Fibroblast of the conjunctiva (primary cell): ENCODE measurements around the gene JAM3.

Experiments
- DNase-seq: peaks from one replicate; pipeline ENCODE4 v3.0.0-alpha.2; 2010; ENCODE audit warnings: low read depth

Gene JAM3

DNA sequence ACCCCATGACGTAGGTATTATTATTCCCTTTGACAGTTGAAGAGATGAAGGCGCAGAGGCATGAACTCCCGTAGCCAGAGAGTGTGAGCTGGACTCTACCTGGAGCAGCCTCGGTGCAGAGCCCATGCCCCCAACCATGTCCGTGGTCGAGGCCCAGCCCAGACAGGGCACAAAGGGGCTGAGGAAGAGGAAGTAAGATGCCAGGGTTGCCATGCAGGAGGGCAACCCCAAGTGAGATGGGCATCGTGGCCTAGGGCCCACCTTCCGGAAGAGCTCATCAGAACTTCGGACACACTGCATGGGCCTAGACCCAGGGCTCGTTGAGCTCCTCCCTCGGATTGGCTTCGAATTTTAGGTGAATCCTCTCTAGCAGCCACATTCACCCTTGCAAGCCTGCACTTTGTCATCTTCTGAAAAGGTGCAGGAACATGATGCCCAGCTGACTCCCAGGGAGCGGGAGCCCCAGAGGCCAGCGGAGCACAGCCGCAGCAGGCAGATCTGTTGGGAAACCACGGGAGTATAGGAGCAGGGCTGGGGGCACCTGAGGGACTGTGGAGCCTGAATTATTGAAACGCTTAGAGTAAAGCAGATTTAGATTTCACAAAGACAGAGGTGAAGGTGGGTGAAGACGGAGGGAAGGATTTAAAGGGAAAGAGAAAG lies 29.0 kb upstream of the JAM3 start:
- DNase-seq: no peak

DNA sequence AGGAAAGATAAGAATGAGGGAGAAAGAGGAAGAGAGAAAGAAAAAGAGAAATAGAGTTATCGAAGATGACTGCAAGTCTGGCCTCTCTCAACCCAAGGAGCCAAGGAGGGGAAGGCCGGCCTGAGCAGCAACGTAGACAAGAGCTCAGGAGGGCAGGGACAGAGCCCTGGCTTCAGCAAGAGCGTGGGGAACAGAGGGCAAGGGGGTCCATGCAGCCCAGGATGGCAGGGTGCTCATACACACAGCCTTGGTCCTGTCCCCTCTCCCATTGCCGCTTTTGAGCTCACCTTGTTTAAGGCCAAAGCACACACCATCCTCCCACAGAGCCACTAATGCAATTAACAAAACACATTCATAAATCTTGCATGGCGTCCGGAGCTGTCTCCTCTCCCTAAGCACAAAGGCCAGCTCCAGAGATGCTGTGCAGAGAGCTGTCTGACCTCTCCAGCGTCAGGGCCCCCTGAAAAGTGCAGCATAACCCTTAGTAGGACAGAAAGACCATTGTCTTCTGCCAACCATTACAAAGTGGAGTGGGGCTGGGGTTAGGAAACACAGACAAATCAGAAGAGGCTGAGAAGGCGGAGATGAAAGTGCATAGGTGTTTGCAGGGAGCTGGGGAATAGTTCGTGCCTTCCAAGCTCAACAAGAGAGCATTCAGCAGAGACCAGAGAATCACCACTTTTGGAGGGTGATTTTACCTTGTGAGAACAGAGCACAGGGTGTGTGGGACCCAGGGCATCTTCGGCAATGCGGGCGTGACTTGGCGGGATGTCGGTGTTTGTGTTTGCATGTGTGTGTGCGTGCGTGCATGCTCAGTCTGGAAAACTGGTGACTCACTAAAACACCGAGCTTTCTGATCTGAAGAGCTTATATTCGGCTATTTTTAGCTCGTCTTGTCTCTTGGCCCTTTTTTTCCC lies 28.2 kb upstream of the JAM3 start:
- DNase-seq: no peak

DNA sequence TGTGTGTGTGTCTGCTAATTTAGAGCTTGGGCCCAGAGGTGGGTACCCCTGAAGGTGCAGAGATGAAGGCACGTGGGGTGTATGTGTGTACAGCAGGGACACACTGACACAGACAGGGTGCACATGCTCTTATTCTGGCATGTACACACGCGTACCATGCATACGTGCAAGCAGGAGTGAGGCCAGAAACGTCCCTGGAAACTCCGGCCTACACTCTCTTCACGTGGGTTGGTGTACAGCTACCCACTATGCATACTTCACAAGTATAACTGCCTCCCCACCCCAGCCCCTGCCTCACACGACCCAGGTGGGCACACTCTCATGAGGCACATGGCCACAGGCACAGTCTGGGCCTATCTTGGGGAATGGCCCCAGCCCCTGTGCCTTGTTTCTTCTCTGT lies 27.5 kb upstream of the JAM3 start:
- no peak for DNase-seq

- no peak for DNase-seq
Measured at GRCh38 chr11:134041791-134042696, 26.8 kb upstream of the JAM3 start.

DNA sequence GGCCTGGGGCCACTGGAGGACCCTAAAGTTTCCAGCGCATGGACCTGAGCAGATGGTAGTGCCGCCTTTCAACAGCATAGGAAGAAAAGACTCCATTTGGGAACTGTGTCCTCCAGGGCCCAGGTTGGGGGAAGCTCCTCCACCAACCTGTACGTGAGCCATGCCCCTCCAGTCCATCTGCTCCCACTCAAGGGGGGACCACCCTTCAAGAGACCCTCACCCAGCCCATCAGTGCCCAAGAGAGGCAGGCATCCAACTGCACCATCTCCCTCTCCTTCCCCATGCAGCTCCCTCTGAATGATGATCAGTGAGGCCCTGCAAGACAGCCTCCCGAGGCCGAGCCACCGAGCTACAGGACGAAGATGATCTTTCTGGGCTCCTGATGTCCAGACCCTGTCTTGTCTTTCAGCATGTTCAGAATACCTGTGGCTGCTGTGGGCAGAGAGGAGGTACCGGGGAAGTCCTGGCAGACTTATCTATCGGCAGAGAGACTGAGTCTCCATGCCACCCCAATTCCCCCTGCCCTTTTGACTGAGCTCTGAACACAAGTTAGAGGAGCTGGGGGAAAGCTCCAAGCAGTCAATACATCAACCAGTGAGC lies 25.0 kb upstream of the JAM3 start:
- no peak for DNase-seq

DNA sequence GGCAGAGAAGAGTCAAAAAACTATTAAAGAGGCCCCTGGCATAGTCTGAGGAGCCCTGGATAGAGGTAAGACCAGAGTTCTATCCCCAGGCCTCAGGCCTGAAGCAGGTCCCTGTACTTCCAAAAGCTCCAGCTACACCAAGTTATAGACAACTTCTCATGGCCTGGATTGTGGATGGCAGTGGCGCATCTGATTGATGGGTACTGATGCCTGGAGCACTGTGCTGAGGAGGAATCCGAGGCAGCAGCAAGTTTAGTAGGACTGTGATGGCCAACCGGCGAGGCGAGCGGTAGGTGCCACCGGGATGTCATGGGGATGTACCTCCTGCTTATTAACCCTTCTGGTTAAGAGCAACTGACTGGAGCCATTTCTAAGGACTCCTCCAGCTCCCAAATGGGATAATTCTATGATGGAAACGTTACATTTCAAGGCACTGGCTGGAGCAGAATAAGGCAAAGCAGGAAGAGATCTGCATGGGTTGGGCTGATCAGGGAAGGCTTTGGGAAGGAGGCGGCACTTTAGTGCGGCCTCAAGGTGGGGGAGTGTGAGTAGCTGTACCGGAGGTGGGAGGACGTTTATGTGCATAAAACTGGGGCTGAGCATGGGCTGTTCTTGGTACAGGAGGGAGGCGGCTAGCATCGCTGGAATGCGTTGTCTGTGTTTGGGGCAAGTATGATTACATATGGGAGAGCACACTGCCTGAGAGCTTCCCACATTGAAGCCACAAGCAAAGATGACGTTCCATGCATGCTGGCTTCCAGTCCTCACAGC lies 24.2 kb upstream of the JAM3 start:
- no peak for DNase-seq

GRCh38 chr11:134045799-134046635 lies 22.9 kb upstream of the JAM3 start:
- no peak for DNase-seq

GRCh38 chr11:134046681-134047449 lies 22.0 kb upstream of the JAM3 start:
- DNase-seq: no peak

DNA sequence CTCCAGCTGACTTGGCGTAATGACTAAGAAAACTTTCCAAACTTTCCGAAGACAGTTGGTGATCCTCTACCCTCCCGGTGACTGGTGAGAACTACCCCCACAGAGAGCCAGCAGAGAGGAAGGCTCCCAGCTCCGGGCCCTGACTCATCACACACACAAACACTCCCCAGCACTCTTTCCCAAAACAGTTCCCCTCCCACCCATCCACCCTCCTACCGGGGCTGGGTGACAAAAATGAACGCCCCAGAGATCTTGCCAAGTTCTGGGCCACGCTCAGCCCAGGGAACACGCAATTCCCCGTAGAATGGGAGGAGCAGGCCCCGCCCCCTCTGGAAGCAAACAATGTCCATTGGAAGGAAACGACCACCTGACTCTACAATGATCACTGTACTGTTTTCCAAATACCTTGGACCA lies 21.3 kb upstream of the JAM3 start:
- DNase-seq: peak; percentile 52

- no peak for DNase-seq
Measured at GRCh38 chr11:134048028-134048427, 20.8 kb upstream of the JAM3 start.

GRCh38 chr11:134049303-134049702 lies 19.6 kb upstream of the JAM3 start:
- no peak for DNase-seq

GRCh38 chr11:134050541-134051383 lies 18.1 kb upstream of the JAM3 start:
- no peak for DNase-seq

GRCh38 chr11:134052395-134052987 lies 16.4 kb upstream of the JAM3 start:
- DNase-seq: no peak

DNA sequence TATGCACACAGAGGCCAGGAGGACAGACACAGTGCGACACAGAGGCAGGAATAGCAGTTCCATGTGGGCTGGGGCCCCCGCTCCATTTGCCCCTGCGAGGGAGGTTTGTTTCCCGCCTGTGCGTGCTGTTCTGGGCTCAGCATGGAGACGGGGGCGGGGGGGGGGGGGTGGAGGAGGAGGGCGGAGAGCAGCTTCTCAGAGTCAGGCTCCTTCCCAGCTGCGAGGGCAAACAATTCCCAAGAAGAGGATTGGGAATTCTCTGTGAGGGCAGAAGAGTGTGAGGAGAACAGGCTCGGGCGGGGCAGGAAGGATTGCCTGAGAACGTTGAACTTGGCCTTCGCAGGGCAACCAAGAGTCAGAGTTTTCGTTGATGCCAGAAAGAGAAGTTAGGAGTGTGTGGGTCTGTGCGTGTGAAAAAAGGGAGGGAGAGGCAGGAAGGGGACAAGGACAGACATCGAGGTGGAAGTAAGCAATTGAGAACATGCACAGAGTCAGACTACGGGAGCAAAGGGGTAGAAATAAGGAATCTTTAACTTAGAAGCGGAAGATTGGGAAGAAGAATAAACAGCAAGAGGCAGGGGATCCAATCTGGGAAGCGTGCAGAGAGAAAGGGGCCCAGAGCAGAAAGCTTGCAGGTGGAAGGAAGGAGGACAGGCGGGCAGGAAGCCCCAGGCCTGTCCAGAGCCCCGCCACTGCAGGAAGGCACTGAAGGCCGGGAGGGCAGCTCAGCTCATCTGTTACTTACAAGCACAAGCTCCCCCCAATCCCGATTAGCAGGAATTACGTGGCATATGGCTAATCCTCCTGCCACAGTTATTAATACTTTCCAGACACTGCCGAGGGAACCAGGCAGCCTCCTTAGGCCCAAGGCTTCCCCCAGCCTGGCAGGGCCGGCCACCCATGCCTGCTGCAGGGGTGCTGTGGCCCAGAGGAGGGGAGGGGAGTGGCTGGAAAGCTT lies 15.6 kb upstream of the JAM3 start:
- no peak for DNase-seq

- DNase-seq: no peak
Measured at GRCh38 chr11:134055029-134055428, 13.8 kb upstream of the JAM3 start.

- no peak for DNase-seq
Measured at GRCh38 chr11:134060316-134060715, 8.6 kb upstream of the JAM3 start.
